ENCODE data around the gene TCEA3.

DNA sequence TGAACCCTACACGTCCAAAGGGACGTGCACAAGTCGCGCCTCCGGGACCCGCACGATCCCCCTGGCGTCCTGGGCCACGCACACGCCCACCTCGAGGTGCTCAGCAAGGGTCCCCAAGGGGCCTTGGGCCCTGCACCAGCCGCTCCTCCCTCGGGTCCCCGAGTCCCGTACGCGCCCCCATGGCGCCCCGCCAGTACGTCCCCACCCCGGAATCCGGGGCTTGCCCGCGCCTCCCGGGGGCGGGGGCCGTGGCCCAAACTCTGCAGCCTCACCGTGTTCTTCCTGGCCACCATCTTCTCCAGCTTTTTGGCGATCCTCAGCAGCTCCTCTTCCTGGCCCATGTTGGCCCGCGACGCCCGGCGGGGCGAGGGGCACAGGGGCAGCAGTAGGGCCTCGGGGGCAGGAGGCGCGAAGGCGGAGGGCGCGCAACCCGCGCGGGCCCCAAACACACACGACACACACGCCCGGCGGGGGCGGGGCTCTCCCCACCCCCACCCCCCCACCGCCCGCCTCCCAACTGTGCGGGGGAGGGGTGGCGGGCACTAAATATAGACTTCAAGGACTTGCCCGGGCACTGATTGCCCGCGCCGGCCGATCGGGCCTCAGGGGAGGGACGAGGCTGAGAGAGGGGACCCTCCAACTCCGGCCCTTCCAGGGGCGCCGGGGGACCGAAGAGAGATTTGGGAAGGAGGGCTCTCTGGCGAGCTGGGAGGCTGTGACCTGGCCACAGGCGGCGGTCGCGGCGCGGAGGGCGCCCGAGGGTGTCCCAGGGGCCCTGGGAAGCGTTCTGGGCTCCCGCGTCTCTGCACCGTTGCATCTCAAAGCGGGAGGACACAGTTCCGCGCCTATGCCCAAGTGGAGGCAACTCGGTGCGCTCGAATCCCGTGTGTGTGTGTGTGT lies at the start of gene TCEA3:
- TF ChIP-seq, protein P1, sequence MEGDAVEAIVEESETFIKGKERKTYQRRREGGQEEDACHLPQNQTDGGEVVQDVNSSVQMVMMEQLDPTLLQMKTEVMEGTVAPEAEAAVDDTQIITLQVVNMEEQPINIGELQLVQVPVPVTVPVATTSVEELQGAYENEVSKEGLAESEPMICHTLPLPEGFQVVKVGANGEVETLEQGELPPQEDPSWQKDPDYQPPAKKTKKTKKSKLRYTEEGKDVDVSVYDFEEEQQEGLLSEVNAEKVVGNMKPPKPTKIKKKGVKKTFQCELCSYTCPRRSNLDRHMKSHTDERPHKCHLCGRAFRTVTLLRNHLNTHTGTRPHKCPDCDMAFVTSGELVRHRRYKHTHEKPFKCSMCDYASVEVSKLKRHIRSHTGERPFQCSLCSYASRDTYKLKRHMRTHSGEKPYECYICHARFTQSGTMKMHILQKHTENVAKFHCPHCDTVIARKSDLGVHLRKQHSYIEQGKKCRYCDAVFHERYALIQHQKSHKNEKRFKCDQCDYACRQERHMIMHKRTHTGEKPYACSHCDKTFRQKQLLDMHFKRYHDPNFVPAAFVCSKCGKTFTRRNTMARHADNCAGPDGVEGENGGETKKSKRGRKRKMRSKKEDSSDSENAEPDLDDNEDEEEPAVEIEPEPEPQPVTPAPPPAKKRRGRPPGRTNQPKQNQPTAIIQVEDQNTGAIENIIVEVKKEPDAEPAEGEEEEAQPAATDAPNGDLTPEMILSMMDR (IDR thresholded peaks at IDR 0.05): no peak
- TF ChIP-seq POLR2A (IDR thresholded peaks at IDR 0.05) (no peak), EP300 (IDR thresholded peaks at IDR 0.05) (no peak)

Measured in ovary (tissue), 3 donors.